OCI-LY7 (cell line): ENCODE measurements around the gene SNCB. TPM values are rescaled to one million over a fixed set of nuclear protein-coding genes. Genes with fewer than 3 reads are reported as not detected.

ENCODE experiments used
- BruUV-seq: library from RNA; stranded (reverse); fragments of 400-500 nt; replicated peaks from 2 replicates; lab custom pipeline; 2021; lab: Mats Ljungman, UMichigan
- CTCF ChIA-PET: fragments of 300-600 bp; sonication (Branson Sonifier 250); formaldehyde crosslinking; loops from one replicate; lab custom pipeline; 2022; ENCODE audit warnings: antibody characterized with exemption; ENCODE audit not compliant: unreplicated experiment; lab: Charles Lee
- POLR2A ChIA-PET: fragments of 300-600 bp; sonication (Branson Sonifier 250); formaldehyde crosslinking; loops from one replicate; lab custom pipeline; 2022; ENCODE audit warnings: antibody characterized with exemption; lab: Charles Lee
- DNase-seq: peaks from one replicate; pipeline ENCODE4 v3.0.0-alpha.2; 2015; ENCODE audit warnings: low spot score
- H2AFZ ChIP-seq: fragments of 200-600 bp; sonication (generic), shearing (Covaris generic); 2 replicates; pipeline ENCODE4 v1.6.1; 2014; ENCODE audit warnings: mild to moderate bottlenecking, antibody characterized with exemption, low read length, moderate library complexity
- H3K27ac ChIP-seq: fragments of 200-600 bp; sonication (generic); 2 replicates; pipeline ENCODE4 v1.5.1; 2014; ENCODE audit warnings: mixed run types, low read depth, mild to moderate bottlenecking, moderate library complexity, low read length, inconsistent platforms; ENCODE audit not compliant: poor library complexity, severe bottlenecking
- H3K36me3 ChIP-seq: fragments of 200-600 bp; sonication (generic); 2 replicates; pipeline ENCODE4 v1.6.1; 2014; ENCODE audit warnings: mild to moderate bottlenecking, antibody characterized with exemption, low read length, moderate library complexity, mixed read lengths; ENCODE audit not compliant: insufficient read depth
- H3K4me1 ChIP-seq: fragments of 200-600 bp; sonication (generic); 2 replicates; pipeline ENCODE4 v1.5.1; 2014; ENCODE audit warnings: mild to moderate bottlenecking, low read length; ENCODE audit not compliant: insufficient read depth, poor library complexity, severe bottlenecking
- H3K4me2 ChIP-seq: fragments of 200-600 bp; sonication (generic); 2 replicates; pipeline ENCODE4 v1.6.1; 2014; ENCODE audit warnings: mild to moderate bottlenecking, low read length
- H3K4me3 ChIP-seq: fragments of 200-600 bp; sonication (generic); 2 replicates; pipeline ENCODE4 v1.5.1; 2014; ENCODE audit warnings: mild to moderate bottlenecking, low read depth, low read length; ENCODE audit not compliant: poor library complexity, severe bottlenecking
- H3K79me2 ChIP-seq: fragments of 200-600 bp; sonication (generic); 2 replicates; pipeline ENCODE4 v1.6.1; 2016; ENCODE audit warnings: low read depth, mild to moderate bottlenecking, low read length, moderate library complexity, mixed read lengths; ENCODE audit not compliant: insufficient read depth
- H3K9me2 ChIP-seq: fragments of 200-600 bp; sonication (generic); 2 replicates; pipeline ENCODE4 v1.6.1; 2016; ENCODE audit warnings: mild to moderate bottlenecking, low read length, mixed read lengths; ENCODE audit not compliant: insufficient read depth
- H3K9me3 ChIP-seq: fragments of 200-600 bp; sonication (generic); 2 replicates; pipeline ENCODE4 v1.6.1; 2014; ENCODE audit warnings: mild to moderate bottlenecking, mixed run types, low read length, mixed read lengths
- H4K20me1 ChIP-seq: fragments of 200-600 bp; sonication (generic); 2 replicates; pipeline ENCODE4 v1.6.1; 2014; ENCODE audit warnings: mild to moderate bottlenecking, antibody characterized with exemption, low read length, moderate library complexity, mixed read lengths; ENCODE audit not compliant: insufficient read depth
- CTCF ChIP-seq: fragments of 200-600 bp; sonication (generic); conservative IDR thresholded peaks from 2 replicates; pipeline ENCODE4 v1.5.1; 2014; ENCODE audit warnings: mild to moderate bottlenecking, antibody characterized with exemption, low read length, moderate library complexity, mixed read lengths
- EZH2phosphoT487 ChIP-seq: fragments of 200-600 bp; sonication (generic); IDR thresholded peaks from 2 replicates; pipeline ENCODE4 v1.6.1; 2018; ENCODE audit warnings: low read depth, borderline replicate concordance, mild to moderate bottlenecking, mixed run types, antibody characterized with exemption, low read length, moderate library complexity, mixed read lengths
- intact Hi-C: fragments of 100-400 bp; cut with micrococcal nuclease; formaldehyde crosslinking; loops from one replicate; pipeline ENCODE4 v1.10.0; 2022; ENCODE audit not compliant: unreplicated experiment
- total RNA-seq, 2 experiments: library from RNA; depleted of rRNA in 1 of 2; stranded (reverse); fragments of >200 nt in 1 of 2; shearing (Covaris generic) in 1 of 2; gene quantifications; 2 replicates each; pipeline ENCODE4 v1.2.3, GENCODE V29; 2014 to 2022

SNCB gene
- total RNA-seq, 2 experiments from 2014 or later: 0.50 to 3.5 TPM

- DNase-seq: no peak
- intact Hi-C loops: no loop called here
- H3K27ac ChIP-seq: no peak overlapping the region
- TF ChIP-seq EZH2phosphoT487 (no peak), CTCF (no peak)
- peaks cover 15% of the 10 kb centered on the region for H3K9me3 ChIP-seq
- H3K79me2 ChIP-seq: no peaks in the 10 kb centered on the region
- no peak overlapping the region for H3K4me3 ChIP-seq
- 0 out of 2 replicates have a peak, but pooled peaks cover 4% of the 10 kb centered on the region for H3K36me3 ChIP-seq
- H3K4me2 ChIP-seq: no peak overlapping the region
- POLR2A ChIA-PET: no interaction called here
- H4K20me1 ChIP-seq: no peaks in the 10 kb centered on the region
- no TSS peak for BruUV-seq
- no peaks in the 10 kb centered on the region for H3K9me2 ChIP-seq
- H3K4me1 ChIP-seq: no peaks in the 10 kb centered on the region
- CTCF ChIA-PET: no interaction called here
- no peak overlapping the region for H2AFZ ChIP-seq
Observed at GRCh38 chr5:176589039-176589769, 41.1 kb downstream of the SNCB start.

- ChIA-PET POLR2A (no interaction called here), CTCF (no interaction called here)
- H3K9me2 ChIP-seq: no peaks in the 10 kb centered on the region
- H3K36me3 ChIP-seq: 0 out of 2 replicates have a peak, but pooled peaks cover 4% of the 10 kb centered on the region
- BruUV-seq: no TSS peak
- TF ChIP-seq EZH2phosphoT487 (no peak), CTCF (no peak)
- H3K4me3 ChIP-seq: no peak overlapping the region
- H4K20me1 ChIP-seq: no peaks in the 10 kb centered on the region
- H2AFZ ChIP-seq: no peak overlapping the region
- no peak for DNase-seq
- H3K79me2 ChIP-seq: no peaks in the 10 kb centered on the region
- no peak overlapping the region for H3K27ac ChIP-seq
- intact Hi-C loops: no loop called here
- no peak overlapping the region for H3K4me2 ChIP-seq
- no peaks in the 10 kb centered on the region for H3K4me1 ChIP-seq
- peaks cover 15% of the 10 kb centered on the region for H3K9me3 ChIP-seq
Observed at GRCh38 chr5:176588297-176588696, 42.0 kb downstream of the SNCB start.

- DNase-seq: no peak
- Histone ChIP-seq H3K4me3 (no peak overlapping the region), H3K79me2 (no peaks in the 10 kb centered on the region), H3K27ac (no peak overlapping the region), H4K20me1 (no peaks in the 10 kb centered on the region), H3K4me1 (no peaks in the 10 kb centered on the region), H3K9me3 (peaks cover 15% of the 10 kb centered on the region), H3K36me3 (0 out of 2 replicates have a peak, but pooled peaks cover 2% of the 10 kb centered on the region), H2AFZ (no peak overlapping the region), H3K9me2 (no peaks in the 10 kb centered on the region), H3K4me2 (no peak overlapping the region)
- no TSS peak for BruUV-seq
- ChIA-PET POLR2A (no interaction called here), CTCF (no interaction called here)
- TF ChIP-seq EZH2phosphoT487 (no peak), CTCF (no peak)
- intact Hi-C loops: no loop called here
Observed at GRCh38 chr5:176587398-176587797, 42.9 kb downstream of the SNCB start.
